Naive thymus-derived CD8-positive, alpha-beta T cell (primary cell): ENCODE measurements around the gene ARL4A. TPM values are rescaled to one million over a fixed set of nuclear protein-coding genes. Genes with fewer than 3 reads are reported as not detected.

Experiments used
- ATAC-seq, 2 donors: fragments of 150-1000 bp; cut with Tn5 transposase in 1 of 2; sonication (Bioruptor Pico), chemical (Tn5 transposase) in 1 of 2; 1 replicate in 1 of 2; 2 replicates in 1 of 2; pipeline ENCODE4 v1.10.0; 2021; ENCODE audit warnings: mild to moderate bottlenecking in 2 of 2, moderate library complexity in 2 of 2
- POLR2A ChIA-PET: fragments of 350-600 bp; sonication (Branson Sonifier 250); formaldehyde crosslinking; loops from one replicate; lab custom pipeline; 2021; ENCODE audit warnings: antibody characterized with exemption; lab: Charles Lee
- DNase-seq, 10 donors: peaks; one replicate each; pipeline versions ENCODE4 v3.0.0 to v3.0.0-alpha.2; 2020 to 2022
- H3K27ac Mint-ChIP-seq, 10 donors: one replicate each; pipeline ENCODE4 v1.8.0; 2020 to 2022; ENCODE audit warnings: mild to moderate bottlenecking in 10 of 10, mixed read lengths in 10 of 10, moderate library complexity in 4 of 10, inconsistent platforms in 1 of 10
- H3K27me3 Mint-ChIP-seq, 5 donors: one replicate each; pipeline ENCODE4 v1.8.0; 2021 to 2022; ENCODE audit warnings: mixed read lengths in 5 of 5
- H3K36me3 Mint-ChIP-seq, 3 donors: one replicate each; pipeline ENCODE4 v1.8.0; 2020 to 2022; ENCODE audit warnings: mixed read lengths in 3 of 3, mild to moderate bottlenecking in 2 of 3, inconsistent platforms in 1 of 3
- H3K4me1 Mint-ChIP-seq, 4 donors: one replicate each; pipeline ENCODE4 v1.8.0; 2021 to 2022; ENCODE audit warnings: mixed read lengths in 4 of 4
- H3K4me3 Mint-ChIP-seq, 10 donors: one replicate each; pipeline ENCODE4 v1.8.0; 2020 to 2022; ENCODE audit warnings: mild to moderate bottlenecking in 10 of 10, mixed read lengths in 10 of 10, moderate library complexity in 6 of 10, inconsistent platforms in 1 of 10
- H3K9me3 Mint-ChIP-seq, 9 donors: one replicate each; pipeline ENCODE4 v1.8.0; 2020 to 2022; ENCODE audit warnings: mixed read lengths in 9 of 9, mild to moderate bottlenecking in 3 of 9, inconsistent platforms in 1 of 9, moderate library complexity in 1 of 9
- polyA plus RNA-seq, 3 donors: library from polyadenylated mRNA; unstranded; fragments of 300-500 nt; fragmentation: Illumina TruSeq; gene quantifications; one replicate each; pipeline ENCODE4 v1.2.3, GENCODE V29; 2021
- total RNA-seq, 8 experiments: library from RNA in 2 of 8; stranded (reverse) in 2 of 8; gene quantifications; one replicate each; pipeline ENCODE4 v1.2.3 and lab custom pipeline; 2021 to 2026

Gene ARL4A
- total and polyA plus RNA-seq, 5 experiments from 2014 or later = 7.0 to 23.7 (median 16.9) TPM

- no peak overlapping the region for H3K27ac Mint-ChIP-seq
Observed at GRCh38 chr7:12737836-12738235, 50.4 kb downstream of the ARL4A start.

GRCh38 chr7:12738665-12739064, 51.2 kb downstream of the ARL4A start:
- Mint-ChIP-seq H3K9me3 (no peaks in the 10 kb centered on the region), H3K27ac (no peak overlapping the region), H3K4me1 (peaks cover 2 to 10% (median 7%) of the 10 kb centered on the region in 4 donors), H3K36me3 (no peaks in the 10 kb centered on the region), H3K27me3 (peaks cover 0 to 3% (median 0%) of the 10 kb centered on the region in 5 donors), H3K4me3 (no peak overlapping the region)
- DNase-seq (no peak), ATAC-seq (no peak)
- POLR2A ChIA-PET = no interaction called here

More at GRCh38 chr7:12737836-12738235, 50.4 kb downstream of the ARL4A start:
- Mint-ChIP-seq H3K27me3 (peaks cover 0 to 3% (median 0%) of the 10 kb centered on the region in 5 donors), H3K4me3 (no peak overlapping the region), H3K4me1 (peaks cover 2 to 10% (median 7%) of the 10 kb centered on the region in 4 donors), H3K36me3 (no peaks in the 10 kb centered on the region), H3K9me3 (no peaks in the 10 kb centered on the region)
- ATAC-seq (no peak), DNase-seq (no peak)
- POLR2A ChIA-PET = no interaction called here

Other genes starting within 250 kb of the ARL4A start
- gene SCIN, start 116.9 kb upstream of the ARL4A start, total RNA-seq = under 1 TPM; 0.10 to 0.41 TPM
- gene SCIN, start 116.9 kb upstream of the ARL4A start, polyA plus RNA-seq = under 1 TPM in 1 of 3 donors, not detected in 2; 0.38 TPM